ENCODE data around the gene SLIT3. TPM values are rescaled to one million over a fixed set of nuclear protein-coding genes. Genes with fewer than 3 reads are reported as not detected.
A peak's percentile ranks its signal among the peaks of the same experiment; 100 is the strongest.

The SLIT3 gene
- total RNA-seq, 8 experiments from 2014 or later = 6.1 to 159 (median 64.4) TPM

- peaks cover 38 to 67% of the 10 kb centered on the region in 2 donors for H3K4me1 ChIP-seq (replicated peaks in 1 of 2)
- H3K4me3 ChIP-seq = no peak overlapping the region
- peak overlapping the region; percentile 41 to 43 for H3K27ac ChIP-seq
- peak; percentile 92 to 99 (median 98) for ATAC-seq (replicated peaks in 6 of 8)
- 0 to 69% (median 56%) methylated on average over 1 to 5 of the region's 5 CpGs; no CpG with 5 or more reads in 5 of the 10 experiments for WGBS, 10 experiments
- in situ Hi-C loops (cut with MboI; ENCODE audit: low pct_unique_long_range_greater_than_20kb in 2 of 9, low sequenced_read_pairs in 9 of 9, unreplicated experiment in 9 of 9) = no loop called here
These were observed 384.7 kb downstream of the SLIT3 start for GRCh38 chr5:168916266-168916665.

GRCh38 chr5:168914491-168914890 is 386.4 kb downstream of the SLIT3 start:
- H3K4me1 ChIP-seq (replicated peaks in 1 of 2) = peaks cover 30 to 67% of the 10 kb centered on the region in 2 donors
- no peak for ATAC-seq (replicated peaks in 6 of 8)
- no peak overlapping the region for H3K27ac ChIP-seq
- in situ Hi-C loops (cut with MboI; ENCODE audit: low pct_unique_long_range_greater_than_20kb in 2 of 9, low sequenced_read_pairs in 9 of 9, unreplicated experiment in 9 of 9) = no loop called here
- no peak overlapping the region for H3K4me3 ChIP-seq
- 33 to 100% (median 85%) methylated on average over 1 to 5 of the region's 5 CpGs; no CpG with 5 or more reads in 1 of the 10 experiments for WGBS, 10 experiments

- Histone ChIP-seq H3K4me1 (replicated peaks in 1 of 2) (peaks cover 16 to 66% of the 10 kb centered on the region in 2 donors), H3K4me3 (no peak overlapping the region), H3K27ac (peak overlapping the region in 1 of 2 donors; percentile 11)
- in situ Hi-C loops (cut with MboI; ENCODE audit: low pct_unique_long_range_greater_than_20kb in 2 of 9, low sequenced_read_pairs in 9 of 9, unreplicated experiment in 9 of 9) = no loop called here
- no peak for ATAC-seq (replicated peaks in 6 of 8)
- WGBS, 10 experiments = 33 to 88% (median 74%) methylated on average over 1 to 6 of the region's 6 CpGs
These were observed 390.1 kb downstream of the SLIT3 start for GRCh38 chr5:168910874-168911273.

- Histone ChIP-seq H3K4me3 (no peak overlapping the region), H3K4me1 (replicated peaks in 1 of 2) (peaks cover 12 to 55% of the 10 kb centered on the region in 2 donors), H3K27ac (peak overlapping the region in 1 of 2 donors; percentile 64)
- 17 to 80% (median 53%) methylated on average over 1 to 8 of the region's 9 CpGs; no CpG with 5 or more reads in 1 of the 10 experiments for WGBS, 10 experiments
- ATAC-seq (replicated peaks in 6 of 8) = peak in 7 of 8 experiments; percentile 39 to 98 (median 97)
- in situ Hi-C loops (cut with MboI; ENCODE audit: low pct_unique_long_range_greater_than_20kb in 2 of 9, low sequenced_read_pairs in 9 of 9, unreplicated experiment in 9 of 9) = no loop called here
These were observed 392.7 kb downstream of the SLIT3 start for GRCh38 chr5:168908207-168908606.

- no peak for ATAC-seq (replicated peaks in 6 of 8)
- Histone ChIP-seq H3K4me1 (replicated peaks in 1 of 2) (peaks cover 4 to 41% of the 10 kb centered on the region in 2 donors), H3K4me3 (no peak overlapping the region), H3K27ac (no peak overlapping the region)
- in situ Hi-C loops (cut with MboI; ENCODE audit: low pct_unique_long_range_greater_than_20kb in 2 of 9, low sequenced_read_pairs in 9 of 9, unreplicated experiment in 9 of 9) = no loop called here
- WGBS, 10 experiments = 80 to 100% (median 100%) methylated on average over 1 to 2 of the region's 2 CpGs; no CpG with 5 or more reads in 7 of the 10 experiments
These were observed 397.9 kb downstream of the SLIT3 start for GRCh38 chr5:168903061-168903460.

GRCh38 chr5:168899673-168900072 is 401.3 kb downstream of the SLIT3 start:
- ATAC-seq (replicated peaks in 6 of 8) = no peak
- in situ Hi-C loops (cut with MboI; ENCODE audit: low pct_unique_long_range_greater_than_20kb in 2 of 9, low sequenced_read_pairs in 9 of 9, unreplicated experiment in 9 of 9) = no loop called here
- 52 to 100% (median 94%) methylated on average over 1 to 2 of the region's 3 CpGs; no CpG with 5 or more reads in 4 of the 10 experiments for whole genome bisulfite sequencing, 10 experiments
- peak overlapping the region in 1 of 2 donors; percentile 34 for H3K27ac ChIP-seq
- H3K4me1 ChIP-seq (replicated peaks in 1 of 2) = peaks cover 29 to 55% of the 10 kb centered on the region in 2 donors
- no peak overlapping the region for H3K4me3 ChIP-seq

GRCh38 chr5:168899264-168899663 is 401.7 kb downstream of the SLIT3 start:
- 63 to 100% (median 96%) methylated on average over 1 to 4 of the region's 4 CpGs; no CpG with 5 or more reads in 1 of the 10 experiments for WGBS, 10 experiments
- H3K4me3 ChIP-seq = no peak overlapping the region
- H3K27ac ChIP-seq = peak overlapping the region in 1 of 2 donors; percentile 13
- ATAC-seq (replicated peaks in 6 of 8) = no peak
- H3K4me1 ChIP-seq (replicated peaks in 1 of 2) = peaks cover 29 to 59% of the 10 kb centered on the region in 2 donors
- in situ Hi-C loops (cut with MboI; ENCODE audit: low pct_unique_long_range_greater_than_20kb in 2 of 9, low sequenced_read_pairs in 9 of 9, unreplicated experiment in 9 of 9) = no loop called here

- H3K27ac ChIP-seq = peak overlapping the region in 1 of 2 donors; percentile 13
- no peak overlapping the region for H3K4me3 ChIP-seq
- 35 to 61% (median 47%) methylated on average over 1 to 7 of the region's 7 CpGs for WGBS, 10 experiments
- peaks cover 35 to 68% of the 10 kb centered on the region in 2 donors for H3K4me1 ChIP-seq (replicated peaks in 1 of 2)
- in situ Hi-C loops (cut with MboI; ENCODE audit: low pct_unique_long_range_greater_than_20kb in 2 of 9, low sequenced_read_pairs in 9 of 9, unreplicated experiment in 9 of 9) = no loop called here
- ATAC-seq (replicated peaks in 6 of 8) = peak in 5 of 8 experiments; percentile 81 to 92 (median 88)
These were observed 402.6 kb downstream of the SLIT3 start for GRCh38 chr5:168898247-168898911.

GRCh38 chr5:168897387-168898122 is 403.4 kb downstream of the SLIT3 start:
- in situ Hi-C loops (cut with MboI; ENCODE audit: low pct_unique_long_range_greater_than_20kb in 2 of 9, low sequenced_read_pairs in 9 of 9, unreplicated experiment in 9 of 9) = no loop called here
- ATAC-seq (replicated peaks in 6 of 8) = peak in 5 of 8 experiments; percentile 7 to 33 (median 14)
- Histone ChIP-seq H3K4me1 (replicated peaks in 1 of 2) (peaks cover 44 to 76% of the 10 kb centered on the region in 2 donors), H3K27ac (peak overlapping the region in 1 of 2 donors; percentile 74), H3K4me3 (no peak overlapping the region)
- 54 to 100% (median 77%) methylated on average over 1 to 6 of the region's 8 CpGs for WGBS, 10 experiments

GRCh38 chr5:168895295-168896071 is 405.5 kb downstream of the SLIT3 start:
- in situ Hi-C loops (cut with MboI; ENCODE audit: low pct_unique_long_range_greater_than_20kb in 2 of 9, low sequenced_read_pairs in 9 of 9, unreplicated experiment in 9 of 9) = no loop called here
- Histone ChIP-seq H3K4me1 (replicated peaks in 1 of 2) (peaks cover 56 to 92% of the 10 kb centered on the region in 2 donors), H3K27ac (peak overlapping the region in 1 of 2 donors; percentile 62), H3K4me3 (no peak overlapping the region)
- WGBS, 10 experiments = 25 to 92% (median 65%) methylated on average over 1 to 4 of the region's 5 CpGs; no CpG with 5 or more reads in 1 of the 10 experiments
- peak in 4 of 8 experiments; percentile 14 to 59 (median 34) for ATAC-seq (replicated peaks in 6 of 8)

GRCh38 chr5:168893283-168893682 is 407.7 kb downstream of the SLIT3 start:
- Histone ChIP-seq H3K4me3 (no peak overlapping the region), H3K4me1 (replicated peaks in 1 of 2) (peaks cover 70 to 92% of the 10 kb centered on the region in 2 donors), H3K27ac (peak overlapping the region in 1 of 2 donors; percentile 50)
- ATAC-seq (replicated peaks in 6 of 8) = peak in 5 of 8 experiments; percentile 8 to 47 (median 18)
- 10 to 80% (median 27%) methylated on average over 1 to 3 of the region's 4 CpGs; no CpG with 5 or more reads in 7 of the 10 experiments for WGBS, 10 experiments
- in situ Hi-C loops (cut with MboI; ENCODE audit: low pct_unique_long_range_greater_than_20kb in 2 of 9, low sequenced_read_pairs in 9 of 9, unreplicated experiment in 9 of 9) = no loop called here

- no peak for ATAC-seq (replicated peaks in 6 of 8)
These were observed 408.2 kb downstream of the SLIT3 start for GRCh38 chr5:168892618-168893186.

More at GRCh38 chr5:168892618-168893186, 408.2 kb downstream of the SLIT3 start:
- Histone ChIP-seq H3K4me1 (replicated peaks in 1 of 2) (peaks cover 70 to 93% of the 10 kb centered on the region in 2 donors), H3K27ac (peak overlapping the region; percentile 16 to 50), H3K4me3 (no peak overlapping the region)
- in situ Hi-C loops (cut with MboI; ENCODE audit: low pct_unique_long_range_greater_than_20kb in 2 of 9, low sequenced_read_pairs in 9 of 9, unreplicated experiment in 9 of 9) = no loop called here
- 17 to 100% (median 77%) methylated on average over 1 to 4 of the region's 5 CpGs; no CpG with 5 or more reads in 3 of the 10 experiments for WGBS, 10 experiments

All from motor neuron (in vitro differentiated cells).